HEK293T (cell line): ENCODE data around the gene ARG2.

Source experiments
- NFRKB ChIP-seq: fragments of 450-650 bp; IDR thresholded peaks from 2 replicates; pipeline ENCODE4 v1.6.1; 2016; ENCODE audit warnings: mild to moderate bottlenecking, moderate library complexity
- TARDBP ChIP-seq: fragments of 450-650 bp; IDR thresholded peaks from 2 replicates; pipeline ENCODE4 v1.6.1; 2016

- no peak for TF ChIP-seq NFRKB
- no peak for TF ChIP-seq TARDBP
These were observed 77.3 kb downstream of the ARG2 start for GRCh38 chr14:67697006-67697405.
